Germinal center (tissue), 1 donor: ENCODE measurements around the gene TULP3.

Experiments
- DNase-seq: peaks from one replicate; pipeline ENCODE4 v3.0.0; 2012; ENCODE audit warnings: mixed read lengths, low spot score

Gene TULP3

DNA sequence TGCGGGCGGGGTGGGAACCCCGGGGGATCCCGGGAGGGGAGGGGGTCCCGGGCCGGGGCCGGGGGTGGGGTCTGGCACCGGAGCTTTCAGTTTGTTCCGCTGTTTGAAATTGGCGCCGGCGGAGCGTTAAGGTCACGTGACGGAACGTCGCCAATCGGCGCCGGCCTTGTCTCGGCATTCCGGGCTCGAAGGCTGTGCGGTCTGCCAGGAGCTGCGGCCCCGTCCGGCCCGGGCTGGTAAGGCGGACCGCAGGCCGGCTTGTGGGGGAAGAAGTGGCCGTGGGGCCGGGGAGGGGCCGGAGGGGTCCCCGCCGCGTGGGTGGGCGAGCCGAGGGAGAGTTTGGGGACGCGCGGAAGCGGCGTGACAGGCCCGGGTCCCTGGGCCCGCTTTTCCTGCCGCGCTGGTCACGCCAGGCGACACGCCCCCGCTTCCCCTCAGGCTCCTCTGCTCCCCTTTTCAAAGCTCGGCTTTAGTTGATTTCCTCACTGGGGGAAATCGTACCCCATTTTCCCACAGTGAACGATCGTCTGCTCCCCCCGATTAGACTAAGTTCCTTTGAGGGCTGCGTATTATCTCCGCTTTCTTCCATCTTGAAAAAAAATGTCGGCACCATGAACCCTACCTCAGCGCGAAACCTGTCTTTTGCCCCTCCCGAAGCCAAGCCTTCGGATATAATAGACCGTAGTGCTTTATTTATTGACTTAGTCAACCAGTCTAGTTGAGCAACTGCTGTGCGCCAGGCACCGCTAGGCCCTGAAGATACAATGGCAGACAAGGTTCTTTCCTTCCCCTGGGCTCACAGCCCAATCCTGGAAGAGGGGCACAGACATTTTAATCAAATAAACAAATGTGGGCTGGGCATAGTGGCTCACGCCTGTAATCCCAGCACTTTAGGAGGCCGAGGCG lies 13.4 kb upstream of the TULP3 start, which contains the start of the genes FOXM1 and RHNO1:
Gene FOXM1, minus strand, starts transcription at position 128 of the 906 bp plus-strand sequence. CDS start 2,696 bp downstream, outside the sequence.
Gene RHNO1, plus strand, starts transcription at position 177 of the 906 bp plus-strand sequence. CDS start 8,144 bp downstream, outside the sequence.
- DNase-seq: peak; percentile 94

DNA sequence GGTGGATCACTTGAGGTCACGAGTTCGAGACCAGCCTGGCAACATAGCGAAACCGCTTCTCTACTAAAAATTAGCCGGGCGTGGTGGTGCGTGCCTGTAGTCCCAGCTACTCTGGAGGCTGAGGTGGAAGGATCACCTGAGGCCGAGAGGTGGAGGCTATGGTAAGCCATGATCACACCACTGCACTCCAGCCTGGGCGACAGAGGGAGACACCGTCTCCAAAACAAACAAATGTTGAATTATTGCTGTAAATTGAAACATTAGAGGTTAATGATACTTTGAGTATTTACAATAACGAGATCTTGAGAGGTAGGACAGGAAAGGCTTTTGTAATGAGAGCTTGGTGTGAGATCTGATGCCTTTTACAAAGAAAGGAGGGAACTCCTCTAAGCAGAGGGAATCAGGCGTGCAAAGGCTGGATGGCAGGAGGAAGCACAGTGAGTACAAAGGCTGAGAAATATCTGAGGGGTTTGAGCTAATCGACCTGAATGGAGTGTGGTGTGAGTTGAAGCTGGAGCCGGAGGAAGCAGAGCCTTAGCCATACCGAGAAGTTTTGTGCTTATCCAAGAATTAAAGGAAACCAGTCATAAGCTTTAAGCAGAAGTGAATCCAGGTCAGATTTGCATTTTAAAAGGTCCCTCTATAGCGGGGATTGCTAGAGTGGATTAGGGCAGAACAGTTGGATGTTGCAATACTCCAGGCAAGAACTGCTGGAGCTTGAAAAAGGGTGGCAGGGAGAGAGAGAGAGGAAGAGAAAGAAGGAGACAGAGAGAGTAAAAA lies 12.5 kb upstream of the TULP3 start:
- DNase-seq: peak; percentile 65

DNA sequence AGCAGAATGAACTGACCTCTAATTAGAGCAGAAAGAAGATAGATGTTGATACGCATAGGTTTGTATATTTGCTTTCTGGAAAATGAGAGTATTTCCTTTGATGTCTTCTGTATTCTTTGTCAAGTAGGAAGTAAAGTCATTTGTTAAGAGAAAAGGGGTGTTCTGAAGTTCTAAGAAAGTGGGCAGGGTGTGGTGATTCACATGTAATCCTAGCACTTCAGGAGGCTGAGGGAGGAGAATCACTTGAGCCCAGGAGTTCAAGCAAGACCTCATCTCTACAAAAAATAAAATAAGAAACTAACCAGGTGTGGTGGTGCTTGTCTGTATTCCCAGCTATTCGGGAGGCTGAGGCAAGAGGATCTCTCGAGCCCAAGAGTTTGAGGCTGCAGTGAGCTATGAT lies 10.8 kb upstream of the TULP3 start:
- no peak for DNase-seq

DNA sequence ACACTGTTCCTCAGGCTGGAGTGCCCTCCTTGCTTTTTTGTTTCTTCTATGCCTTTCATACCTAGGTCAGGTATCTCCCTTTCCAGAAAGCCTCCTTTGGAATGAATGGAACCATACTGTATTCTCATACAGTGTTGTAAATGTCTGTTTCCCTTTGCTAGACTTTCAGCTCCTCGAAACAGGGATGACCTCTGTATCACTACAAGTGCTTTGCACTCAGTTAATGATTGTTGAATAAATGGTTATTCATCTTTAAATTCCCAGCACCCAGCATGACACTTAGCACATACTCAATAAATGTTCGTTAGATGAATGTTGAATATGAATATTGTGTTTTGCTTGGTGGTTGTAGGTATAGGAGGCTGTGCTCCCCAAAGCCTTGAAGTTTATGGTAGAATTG lies 5.9 kb upstream of the TULP3 start:
- DNase-seq: no peak

DNA sequence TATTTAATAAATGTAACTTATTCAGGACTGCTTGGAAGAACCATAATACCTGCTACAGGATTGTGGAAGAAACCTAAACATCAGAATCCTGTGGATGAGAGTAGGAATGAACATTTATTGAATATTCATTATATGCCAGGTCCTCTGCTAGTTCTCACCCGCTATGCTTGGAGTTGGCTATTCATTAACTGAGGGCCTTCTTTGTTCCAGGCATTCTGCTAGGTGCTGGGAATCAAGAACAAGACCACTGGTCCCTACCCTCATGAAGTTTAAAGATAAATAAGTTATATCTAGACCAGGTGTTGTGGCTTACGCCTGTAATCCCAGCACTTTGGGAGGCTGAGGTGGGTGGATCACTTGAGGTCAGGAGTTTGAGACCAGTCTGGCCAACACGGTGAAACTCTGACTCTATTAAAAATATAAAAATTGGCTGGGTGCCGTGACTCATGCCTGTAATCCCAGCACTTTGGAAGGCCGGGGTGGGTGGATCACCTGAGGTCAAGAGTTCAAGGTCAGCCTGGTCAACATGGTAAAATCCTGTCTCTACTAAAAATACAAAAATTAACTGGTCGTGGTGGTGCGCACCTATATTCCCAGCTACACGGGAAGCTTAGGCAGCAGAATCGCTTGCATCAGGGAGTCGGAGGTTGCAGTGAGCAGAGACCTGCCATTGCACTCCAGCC lies 3.8 kb upstream of the TULP3 start:
- DNase-seq: no peak

DNA sequence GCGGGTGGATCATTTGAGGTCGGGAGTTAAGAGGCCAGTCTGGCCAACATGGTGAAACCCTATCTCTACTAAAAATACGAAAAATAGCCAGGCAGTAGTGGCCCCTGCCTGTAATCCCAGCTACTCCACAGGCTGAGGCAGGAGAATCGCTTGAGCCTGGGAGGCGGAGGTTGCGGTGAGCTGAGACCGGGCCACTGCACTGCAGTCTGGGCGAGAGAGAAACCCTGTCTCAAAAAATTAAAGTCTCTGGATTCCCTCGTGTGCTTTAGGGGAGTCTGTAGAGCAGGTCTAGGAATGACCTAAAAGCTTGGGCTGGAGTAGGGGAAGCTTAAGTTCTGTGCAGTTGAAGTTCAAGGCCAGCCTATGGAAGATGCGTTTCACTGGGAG lies 697 bp upstream of the TULP3 start:
- no peak for DNase-seq

DNA sequence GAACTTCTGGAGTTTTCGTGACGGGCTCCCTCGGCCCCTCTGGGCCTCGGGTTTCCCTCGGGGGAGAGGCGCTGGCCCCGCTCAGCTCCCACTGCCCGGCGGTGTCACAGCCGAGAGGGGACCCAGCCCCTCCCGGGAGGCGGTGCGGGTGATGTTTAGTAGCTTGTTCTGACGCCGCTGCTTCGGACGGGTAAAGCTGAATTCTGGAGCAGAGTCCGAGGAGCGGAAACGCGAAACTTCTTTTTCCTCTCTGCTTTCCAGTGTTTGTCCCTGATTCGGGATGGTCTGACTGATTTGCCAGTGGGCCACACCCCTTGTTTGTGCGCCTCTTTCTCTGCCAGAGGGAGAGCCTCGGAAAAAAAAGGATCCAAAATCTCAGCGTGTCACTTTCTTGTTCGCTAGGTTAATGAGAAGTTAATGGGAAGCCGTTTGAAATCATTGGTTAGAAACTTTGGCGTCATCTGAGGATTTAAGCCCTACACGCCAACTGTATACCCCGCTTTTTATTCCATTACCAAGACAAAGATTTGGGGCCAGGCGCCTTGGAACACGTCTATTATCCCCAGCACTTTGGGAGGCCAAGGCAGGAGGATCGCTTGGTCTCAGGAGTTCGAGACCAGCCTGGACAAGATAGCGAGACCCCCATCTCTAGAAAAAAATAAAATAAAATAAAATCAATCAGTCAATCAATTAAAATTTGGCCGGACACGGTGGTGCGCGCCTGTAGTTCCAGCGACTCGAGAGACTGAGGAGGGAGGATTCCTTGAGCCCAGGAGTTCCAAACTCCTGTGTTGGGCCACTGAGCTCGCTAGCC lies 756 bp downstream of the TULP3 start:
- DNase-seq: peak; percentile 22

DNA sequence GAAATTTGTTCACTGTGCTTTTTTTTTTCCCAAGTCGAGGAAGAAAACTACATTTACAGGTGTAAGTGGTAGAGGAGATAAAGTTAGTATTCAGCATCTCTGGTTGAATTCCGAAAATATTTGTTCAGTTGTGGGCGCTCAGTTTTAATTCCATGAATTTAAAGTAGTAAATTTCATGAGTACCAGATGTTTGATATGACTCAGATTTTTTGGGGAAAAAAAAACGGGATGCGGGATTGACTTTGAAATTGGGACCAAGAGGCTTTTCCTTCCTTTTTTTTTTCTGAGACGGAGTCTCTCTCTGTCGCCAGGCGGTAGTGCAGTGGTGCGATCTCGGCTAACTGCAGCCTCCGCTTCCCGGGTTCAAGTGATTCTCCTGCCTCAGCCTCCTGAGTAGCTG lies 1.6 kb downstream of the TULP3 start:
- DNase-seq: no peak

DNA sequence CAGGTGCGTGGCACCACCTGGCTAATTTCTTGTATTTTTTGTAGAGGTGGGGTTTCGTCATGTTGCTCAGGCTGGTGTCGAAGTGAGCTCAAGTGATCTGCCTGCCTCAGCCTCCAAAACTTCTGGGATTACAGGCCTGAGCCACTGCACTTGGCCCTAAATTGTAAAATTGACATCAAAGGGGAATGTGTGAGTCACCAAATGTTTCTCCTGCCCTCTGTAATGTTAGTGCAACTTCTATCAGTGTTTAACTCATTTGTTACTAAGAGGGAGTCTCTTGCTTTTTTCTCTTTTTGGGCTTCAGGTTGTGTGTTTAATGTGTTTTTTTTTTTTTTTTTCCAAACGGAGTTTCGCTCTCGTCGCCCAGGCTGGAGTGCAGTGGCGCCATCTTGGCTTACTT lies 2.3 kb downstream of the TULP3 start:
- no peak for DNase-seq

DNA sequence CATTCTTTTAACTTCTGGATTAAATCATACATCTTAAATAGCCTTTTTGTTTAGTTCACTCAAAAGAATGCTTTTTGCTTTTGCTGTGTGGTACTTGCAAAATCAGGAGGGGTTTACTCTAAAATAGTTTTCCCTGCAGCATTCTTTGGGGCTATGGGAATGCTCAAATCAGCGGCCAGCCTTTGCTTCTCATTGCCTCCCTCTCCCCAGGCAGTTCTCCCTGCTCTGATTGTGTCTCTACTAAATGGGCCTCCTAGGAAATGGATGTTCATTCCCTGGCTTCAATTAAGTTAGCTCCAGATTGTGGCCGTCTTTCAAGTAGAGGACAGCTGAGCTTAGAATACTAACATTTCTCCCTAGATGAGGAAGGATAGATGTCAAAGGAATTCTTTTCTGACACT lies 4.4 kb downstream of the TULP3 start:
- DNase-seq: no peak

DNA sequence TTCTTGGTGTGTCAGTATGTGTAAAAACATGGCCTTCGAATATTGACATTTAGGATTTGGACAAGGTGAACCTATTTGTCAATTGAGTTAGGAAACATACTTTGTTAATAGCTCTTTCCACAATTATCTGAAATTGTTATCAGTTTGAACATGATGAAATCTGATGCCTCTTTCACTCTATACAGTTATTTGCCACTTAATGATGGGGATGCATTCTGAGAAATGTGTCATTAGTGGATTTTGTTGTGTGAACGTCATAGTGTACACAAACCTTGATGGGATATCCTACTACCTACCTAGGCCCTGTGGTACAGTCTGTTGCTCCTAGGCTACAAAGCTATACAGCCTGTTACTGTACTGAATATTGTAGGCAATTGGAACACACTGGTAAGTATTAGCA lies 4.8 kb downstream of the TULP3 start:
- no peak for DNase-seq

DNA sequence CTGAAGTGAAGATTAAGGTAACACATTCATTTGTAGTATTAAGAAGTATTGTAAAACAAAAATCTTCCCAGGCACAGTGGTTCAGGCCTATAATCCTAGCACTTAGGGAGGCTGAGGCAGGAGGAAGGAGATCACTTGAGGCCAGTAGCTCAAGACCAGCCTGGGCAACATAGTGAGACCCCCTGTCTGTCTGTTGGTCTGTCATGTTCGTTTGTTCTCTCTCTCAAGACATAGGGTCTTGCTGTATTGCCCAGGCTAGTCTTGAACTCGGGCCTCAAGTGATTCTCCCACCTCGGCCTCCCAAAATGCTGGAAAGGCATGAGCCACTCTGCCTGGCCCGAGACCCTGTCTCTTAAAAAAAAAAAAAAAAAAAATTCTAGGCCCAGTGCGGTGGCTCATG lies 6.7 kb downstream of the TULP3 start:
- no peak for DNase-seq

DNA sequence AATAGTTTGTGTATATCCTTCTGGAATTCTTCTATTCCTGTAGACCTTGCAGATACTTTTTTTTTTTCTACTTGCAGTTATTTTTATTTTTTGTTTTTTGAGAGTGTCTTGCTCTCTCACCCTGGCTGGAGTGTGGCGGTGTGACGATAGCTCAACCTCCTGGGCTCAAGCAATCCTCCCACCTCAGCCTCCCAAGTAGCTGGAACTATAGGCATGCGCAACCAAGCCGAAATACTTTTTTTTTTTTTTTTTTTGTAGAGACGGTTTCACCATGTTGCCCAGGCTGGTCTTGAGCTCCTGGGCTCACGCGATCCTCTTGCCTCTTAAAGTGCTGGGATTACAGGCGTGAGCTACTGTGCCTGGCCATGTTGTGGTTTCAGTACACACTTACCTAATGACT lies 10.0 kb downstream of the TULP3 start:
- no peak for DNase-seq

DNA sequence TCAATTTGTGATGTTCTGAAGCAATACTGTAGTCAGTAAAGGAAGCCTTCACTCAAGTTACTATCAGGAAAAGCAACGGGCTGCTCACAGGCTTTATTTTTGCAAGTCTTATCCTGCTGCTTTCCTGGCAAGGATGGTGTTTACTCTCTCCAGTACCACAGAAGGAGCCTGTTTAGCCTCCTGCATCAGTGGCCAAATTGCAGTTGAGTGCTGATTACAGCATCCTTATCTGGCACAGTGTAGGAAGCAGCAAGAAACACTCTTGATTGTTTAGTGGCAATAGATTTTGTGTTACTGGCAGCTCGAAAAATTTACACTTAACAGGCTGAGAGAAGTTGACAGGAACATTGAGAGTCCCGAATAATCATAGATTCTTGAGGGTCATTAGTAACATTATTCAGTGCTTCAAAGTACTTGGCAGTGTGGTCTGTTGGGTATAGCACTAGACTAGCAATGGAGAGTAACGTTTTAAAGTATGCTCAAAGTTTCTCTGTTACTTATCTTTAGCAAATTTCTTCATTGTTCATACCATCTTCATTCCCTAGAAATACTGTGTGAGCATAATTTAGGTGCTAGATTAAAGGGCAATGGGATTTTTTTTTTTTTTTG lies 11.7 kb downstream of the TULP3 start:
- DNase-seq: no peak

DNA sequence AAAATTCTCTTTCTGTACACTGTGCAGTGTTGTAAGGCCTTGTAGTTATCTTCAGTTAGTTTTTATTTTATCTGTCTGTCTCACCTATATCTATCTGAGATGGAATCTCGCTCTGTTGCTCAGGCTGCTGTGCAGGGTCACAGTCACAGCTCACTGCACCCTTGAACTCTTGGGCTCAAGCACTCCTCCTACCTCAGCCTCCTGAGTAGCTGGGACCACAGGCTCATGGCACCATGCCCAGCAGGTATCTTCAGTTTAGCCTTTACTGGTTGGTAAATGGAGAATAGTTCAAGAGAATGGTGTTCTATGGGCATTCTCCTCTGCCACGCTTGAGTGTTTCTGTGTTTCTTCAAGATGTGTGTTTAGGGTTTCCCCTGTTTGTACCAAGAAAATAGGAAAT lies 13.6 kb downstream of the TULP3 start:
- DNase-seq: no peak

DNA sequence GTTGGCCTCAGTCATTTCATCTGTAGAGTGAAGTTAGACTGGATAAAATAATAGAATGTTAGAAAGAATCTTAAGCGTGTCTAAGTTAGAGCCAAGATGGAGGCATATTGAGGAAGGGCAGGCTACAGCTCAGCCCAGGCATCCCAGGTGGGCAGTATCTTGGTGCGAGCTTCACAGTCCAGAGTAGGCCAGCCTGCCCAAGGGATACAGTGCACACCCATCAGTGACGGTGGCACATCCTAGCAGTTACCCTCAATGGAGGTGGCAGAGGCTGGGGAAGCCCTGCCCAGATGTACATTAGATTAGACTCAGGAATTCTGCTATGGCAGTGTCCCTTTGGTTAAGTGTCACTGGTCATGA lies 21.5 kb downstream of the TULP3 start:
- no peak for DNase-seq

DNA sequence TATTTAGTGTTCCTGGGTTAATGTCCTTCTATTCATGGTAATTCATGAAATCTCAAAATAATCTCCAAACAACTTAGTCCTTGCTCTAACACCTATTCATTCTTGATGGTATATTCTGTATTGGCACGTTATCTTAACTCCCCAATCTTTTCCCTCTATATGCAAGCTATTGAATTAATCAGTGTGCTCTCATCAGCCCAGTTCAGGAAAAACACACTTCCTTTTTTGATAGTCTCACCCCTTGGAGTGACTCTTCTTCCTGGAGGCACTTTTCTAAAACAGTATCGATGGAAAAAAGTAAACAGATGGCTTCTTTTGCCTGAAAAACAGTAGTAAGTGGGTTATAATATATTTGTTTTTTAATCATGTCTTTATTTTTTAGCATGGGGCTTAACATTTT lies 28.6 kb downstream of the TULP3 start:
- DNase-seq: no peak

DNA sequence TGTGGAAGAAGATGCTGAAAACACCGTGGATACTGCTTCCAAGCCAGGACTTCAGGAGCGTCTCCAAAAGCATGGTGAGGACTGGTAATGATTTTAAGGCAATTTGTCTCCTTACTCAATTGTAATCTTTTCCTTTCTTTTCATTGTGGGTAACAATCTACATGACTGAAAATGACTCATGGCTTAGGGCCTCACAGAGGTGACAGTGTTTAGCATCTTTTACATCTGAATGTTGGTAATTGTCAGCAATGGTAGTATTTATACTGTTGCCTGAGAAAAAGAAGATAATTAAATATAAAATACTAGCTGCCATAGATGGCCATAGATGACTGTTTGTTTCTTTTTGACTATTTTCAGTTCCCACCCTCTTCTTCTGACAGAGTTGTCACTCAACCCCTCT lies 31.6 kb downstream of the TULP3 start:
- no peak for DNase-seq

DNA sequence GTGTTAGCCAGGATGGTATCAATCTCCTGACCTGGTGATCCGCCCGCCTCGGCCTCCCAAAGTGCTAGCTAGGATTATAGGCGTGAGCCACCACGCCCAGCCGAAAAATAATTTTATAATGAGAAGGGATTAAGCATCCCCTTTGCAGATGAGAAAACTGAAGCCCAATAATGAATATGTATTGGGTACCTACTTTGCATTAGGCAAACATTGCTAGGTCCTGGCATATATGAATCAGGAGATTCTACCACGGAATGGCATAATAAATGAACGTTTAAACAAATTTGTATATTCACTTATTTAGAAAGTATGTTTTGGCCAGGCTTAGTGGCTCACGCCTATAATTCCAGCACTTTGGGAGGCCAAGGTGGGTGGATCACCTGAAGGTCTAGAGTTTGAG lies 32.4 kb downstream of the TULP3 start:
- DNase-seq: no peak

DNA sequence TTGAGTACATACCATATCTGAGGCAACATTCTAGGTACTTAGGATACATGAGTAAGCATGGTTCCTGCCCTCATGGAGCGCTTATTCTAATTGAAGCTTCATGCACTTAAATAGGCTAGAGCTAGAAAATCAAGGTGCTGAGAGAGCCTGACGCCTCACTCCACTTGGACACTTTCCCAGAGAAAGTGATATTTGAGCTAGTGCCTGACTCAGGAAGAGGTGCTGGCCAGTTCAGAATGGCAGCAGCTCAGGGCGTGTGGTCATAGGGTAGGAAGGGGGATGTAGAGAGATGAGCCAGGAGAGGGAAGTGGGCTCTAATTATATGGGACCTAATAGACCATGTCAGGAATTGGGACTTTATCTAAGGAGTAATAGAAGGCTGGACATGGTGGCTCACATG lies 33.3 kb downstream of the TULP3 start:
- no peak for DNase-seq

DNA sequence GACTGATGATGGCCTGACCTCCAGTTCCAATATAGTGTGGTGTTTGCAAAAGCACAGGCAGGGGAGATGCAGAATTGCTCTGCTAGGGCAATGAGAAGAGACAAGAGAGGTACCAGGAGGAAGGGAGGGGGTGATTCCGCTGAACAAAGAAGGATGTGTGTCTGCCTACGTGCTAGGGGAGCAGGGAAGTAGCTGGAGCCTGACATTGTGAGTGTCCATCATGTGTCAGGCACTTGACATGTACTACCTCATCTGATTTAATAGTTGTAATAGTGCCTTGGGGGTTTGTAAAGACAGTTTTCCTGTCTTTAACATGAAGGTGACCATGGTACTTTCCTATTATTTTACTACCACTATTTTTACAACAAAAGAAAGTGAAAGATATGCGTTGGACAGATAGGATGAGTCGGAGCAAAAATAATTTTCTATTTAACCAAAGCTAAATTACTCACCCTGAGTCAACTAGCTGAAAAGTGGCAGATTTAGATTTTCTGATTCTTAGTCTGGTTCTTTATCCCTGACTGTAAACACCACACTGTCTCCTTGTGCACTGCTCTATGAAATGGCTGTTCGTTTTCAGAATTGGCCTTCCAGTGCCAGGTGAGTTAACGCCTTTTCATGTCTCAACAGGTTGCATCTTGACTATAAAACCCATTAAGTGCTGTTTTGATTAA lies 34.8 kb downstream of the TULP3 start:
- DNase-seq: no peak
